NT2/D1 (cell line): ENCODE results near the gene SLC10A3.

Source experiments
- SUZ12 ChIP-seq: IDR thresholded peaks from 2 replicates; pipeline ENCODE4 v1.6.1; 2011; ENCODE audit not compliant: insufficient read length, insufficient read depth; ENCODE audit errors: extremely low read depth
- YY1 ChIP-seq: IDR thresholded peaks from 2 replicates; pipeline ENCODE4 v1.6.1; 2011; ENCODE audit not compliant: insufficient read length, insufficient read depth
- ZNF274 ChIP-seq: IDR thresholded peaks from 2 replicates; pipeline ENCODE4 v1.6.1; 2011; ENCODE audit warnings: mild to moderate bottlenecking, low read depth, low read length

DNA sequence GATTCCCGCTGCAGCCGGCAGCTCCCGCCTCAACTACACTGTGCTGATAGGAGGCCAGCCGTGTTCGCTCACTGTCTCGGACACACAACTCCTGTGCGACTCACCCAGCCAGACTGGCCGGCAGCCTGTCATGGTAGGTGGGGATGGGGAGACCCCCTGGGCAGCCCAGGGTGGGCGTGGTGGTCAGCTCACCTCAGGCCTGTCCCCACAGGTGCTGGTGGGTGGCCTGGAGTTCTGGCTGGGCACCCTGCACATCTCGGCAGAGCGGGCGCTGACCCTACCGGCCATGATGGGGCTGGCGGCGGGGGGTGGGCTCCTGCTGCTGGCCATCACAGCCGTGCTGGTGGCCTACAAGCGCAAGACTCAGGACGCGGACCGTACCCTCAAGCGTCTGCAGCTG lies 22.9 kb downstream of the SLC10A3 start:
- TF ChIP-seq ZNF274 (no peak), SUZ12 (no peak), YY1 (no peak)
